ENCODE results near the gene TMEM92. TPM values are rescaled to one million over a fixed set of nuclear protein-coding genes. Genes with fewer than 3 reads are reported as not detected.

Gene TMEM92
- total and polyA plus RNA-seq, 4 donors, result 0.05 to 17.9 (median 4.0) TPM

DNA sequence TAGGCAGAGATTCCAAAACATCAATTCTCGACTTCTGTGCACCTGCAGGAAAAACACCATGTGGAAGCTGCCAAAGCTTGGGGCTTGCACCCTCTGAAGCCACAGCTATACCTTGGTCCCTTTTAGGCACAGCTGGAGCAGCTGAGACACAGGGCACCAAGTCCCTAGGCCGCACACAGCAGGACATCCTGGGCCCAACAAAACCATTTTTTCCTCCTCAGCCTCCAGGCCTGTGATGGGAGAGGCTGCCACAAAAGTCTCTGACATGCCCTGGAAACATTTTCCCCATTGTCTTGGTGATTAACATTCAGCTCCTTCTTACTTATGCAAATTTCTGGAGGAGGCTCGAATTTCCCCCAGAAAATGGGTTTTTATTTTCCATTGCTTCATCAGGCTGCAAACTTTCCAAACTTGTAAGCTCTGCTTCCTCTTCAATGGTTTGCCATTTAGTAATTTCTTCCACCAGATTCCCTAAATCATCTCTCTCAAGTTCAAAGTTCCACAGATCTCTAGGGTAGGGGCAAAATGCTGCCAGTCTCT, 48.5 kb upstream of the TMEM92 start:
- TF ChIP-seq FOXA2 (IDR thresholded peaks at IDR 0.05) (no peak), HNF4G (IDR thresholded peaks at IDR 0.05) (no peak), YY1 (IDR thresholded peaks at IDR 0.05) (no peak), EGR1 (IDR thresholded peaks at IDR 0.05; ENCODE audit: low read depth in 2 of 2) (no peak), HNF4A (conservative IDR thresholded peaks at IDR 0.05) (no peak), TAF1 (conservative IDR thresholded peaks at IDR 0.05) (no peak), GABPA (IDR thresholded peaks at IDR 0.05 in 1 of 2, conservative IDR thresholded peaks at IDR 0.05 in 1 of 2) (no peak), JUND (IDR thresholded peaks at IDR 0.05) (no peak), RAD21 (IDR thresholded peaks at IDR 0.05) (no peak)
- TF ChIP-seq, protein P1, sequence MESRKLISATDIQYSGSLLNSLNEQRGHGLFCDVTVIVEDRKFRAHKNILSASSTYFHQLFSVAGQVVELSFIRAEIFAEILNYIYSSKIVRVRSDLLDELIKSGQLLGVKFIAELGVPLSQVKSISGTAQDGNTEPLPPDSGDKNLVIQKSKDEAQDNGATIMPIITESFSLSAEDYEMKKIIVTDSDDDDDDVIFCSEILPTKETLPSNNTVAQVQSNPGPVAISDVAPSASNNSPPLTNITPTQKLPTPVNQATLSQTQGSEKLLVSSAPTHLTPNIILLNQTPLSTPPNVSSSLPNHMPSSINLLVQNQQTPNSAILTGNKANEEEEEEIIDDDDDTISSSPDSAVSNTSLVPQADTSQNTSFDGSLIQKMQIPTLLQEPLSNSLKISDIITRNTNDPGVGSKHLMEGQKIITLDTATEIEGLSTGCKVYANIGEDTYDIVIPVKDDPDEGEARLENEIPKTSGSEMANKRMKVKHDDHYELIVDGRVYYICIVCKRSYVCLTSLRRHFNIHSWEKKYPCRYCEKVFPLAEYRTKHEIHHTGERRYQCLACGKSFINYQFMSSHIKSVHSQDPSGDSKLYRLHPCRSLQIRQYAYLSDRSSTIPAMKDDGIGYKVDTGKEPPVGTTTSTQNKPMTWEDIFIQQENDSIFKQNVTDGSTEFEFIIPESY (IDR thresholded peaks at IDR 0.05), result no peak
- TF ChIP-seq, protein P2, sequence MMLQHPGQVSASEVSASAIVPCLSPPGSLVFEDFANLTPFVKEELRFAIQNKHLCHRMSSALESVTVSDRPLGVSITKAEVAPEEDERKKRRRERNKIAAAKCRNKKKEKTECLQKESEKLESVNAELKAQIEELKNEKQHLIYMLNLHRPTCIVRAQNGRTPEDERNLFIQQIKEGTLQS (IDR thresholded peaks at IDR 0.05), result no peak
- peaks cover 0 to 5% (median 1%) of the 10 kb centered on the region in 4 donors for H3K9me3 ChIP-seq (ENCODE audit: control insufficient read depth in 4 of 4, low read length in 3 of 4)
- 88% methylated on average over 3 of the region's 3 CpGs for WGBS
- no peak overlapping the region for H3K4me3 ChIP-seq (ENCODE audit: low read depth in 1 of 3, low read length in 3 of 3)
- no peaks in the 10 kb centered on the region for H3K27me3 ChIP-seq (ENCODE audit: control insufficient read depth in 4 of 4, insufficient read depth in 4 of 4, low read length in 3 of 4)
- H3K27ac ChIP-seq (ENCODE audit: low read depth in 1 of 2, low read length in 2 of 2), result no peak overlapping the region
- no peak for DNase-seq (ENCODE audit: low spot score)
- no peak overlapping the region for H3K9ac ChIP-seq (ENCODE audit: low read depth in 1 of 2, low read length in 2 of 2)
- H3K4me1 ChIP-seq (ENCODE audit: control insufficient read depth in 4 of 4, insufficient read depth in 4 of 4, low read length in 3 of 4), result peaks cover 0 to 3% (median 0%) of the 10 kb centered on the region in 4 donors
- H3K36me3 ChIP-seq (ENCODE audit: control insufficient read depth in 4 of 4, insufficient read depth in 3 of 4, low read depth in 1 of 4, low read length in 3 of 4), result no peaks in the 10 kb centered on the region

DNA sequence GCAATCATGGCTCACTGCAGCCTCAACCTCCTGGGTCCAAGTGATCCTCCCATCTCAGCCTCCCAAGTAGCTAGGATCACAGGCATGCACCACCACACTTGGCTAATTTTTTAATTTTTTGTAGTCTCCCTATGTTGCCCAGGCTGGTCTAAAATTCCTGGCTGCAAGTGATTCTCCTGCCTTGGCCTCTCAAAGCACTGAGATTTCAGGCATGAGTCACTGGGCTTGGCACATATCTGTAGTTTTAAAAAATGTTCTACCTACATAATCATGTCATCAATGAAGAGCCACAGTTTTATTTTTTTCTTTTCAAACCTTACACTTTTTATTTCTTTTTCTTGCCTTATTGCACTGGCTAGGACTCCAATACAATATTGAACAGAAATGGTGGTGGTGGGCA, 39.7 kb upstream of the TMEM92 start:
- DNase-seq (ENCODE audit: low spot score), result no peak
- no peak overlapping the region for H3K27ac ChIP-seq (ENCODE audit: low read depth in 1 of 2, low read length in 2 of 2)
- H3K4me1 ChIP-seq (ENCODE audit: control insufficient read depth in 4 of 4, insufficient read depth in 4 of 4, low read length in 3 of 4), result no peaks in the 10 kb centered on the region

More for the DNA sequence above, 39.7 kb upstream of the TMEM92 start:
- Histone ChIP-seq H3K27me3 (ENCODE audit: control insufficient read depth in 4 of 4, insufficient read depth in 4 of 4, low read length in 3 of 4) (no peaks in the 10 kb centered on the region), H3K9ac (ENCODE audit: low read depth in 1 of 2, low read length in 2 of 2) (no peak overlapping the region), H3K36me3 (ENCODE audit: control insufficient read depth in 4 of 4, insufficient read depth in 3 of 4, low read depth in 1 of 4, low read length in 3 of 4) (no peaks in the 10 kb centered on the region), H3K9me3 (ENCODE audit: control insufficient read depth in 4 of 4, low read length in 3 of 4) (peaks cover 0 to 4% (median 0%) of the 10 kb centered on the region in 4 donors), H3K4me3 (ENCODE audit: low read depth in 1 of 3, low read length in 3 of 3) (no peak overlapping the region)
- TF ChIP-seq HNF4A (conservative IDR thresholded peaks at IDR 0.05), result no peak
- no peak for TF ChIP-seq RXRA (IDR thresholded peaks at IDR 0.05)
- TF ChIP-seq, protein P3, sequence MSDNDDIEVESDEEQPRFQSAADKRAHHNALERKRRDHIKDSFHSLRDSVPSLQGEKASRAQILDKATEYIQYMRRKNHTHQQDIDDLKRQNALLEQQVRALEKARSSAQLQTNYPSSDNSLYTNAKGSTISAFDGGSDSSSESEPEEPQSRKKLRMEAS (IDR thresholded peaks at IDR 0.05), result no peak
- no peak for TF ChIP-seq NR2F2 (IDR thresholded peaks at IDR 0.05)
- TF ChIP-seq SP1 (IDR thresholded peaks at IDR 0.05), result no peak
- no peak for TF ChIP-seq FOXA1 (IDR thresholded peaks at IDR 0.05)
- no peak for TF ChIP-seq EGR1 (IDR thresholded peaks at IDR 0.05; ENCODE audit: low read depth in 2 of 2)
- TF ChIP-seq, protein P4, sequence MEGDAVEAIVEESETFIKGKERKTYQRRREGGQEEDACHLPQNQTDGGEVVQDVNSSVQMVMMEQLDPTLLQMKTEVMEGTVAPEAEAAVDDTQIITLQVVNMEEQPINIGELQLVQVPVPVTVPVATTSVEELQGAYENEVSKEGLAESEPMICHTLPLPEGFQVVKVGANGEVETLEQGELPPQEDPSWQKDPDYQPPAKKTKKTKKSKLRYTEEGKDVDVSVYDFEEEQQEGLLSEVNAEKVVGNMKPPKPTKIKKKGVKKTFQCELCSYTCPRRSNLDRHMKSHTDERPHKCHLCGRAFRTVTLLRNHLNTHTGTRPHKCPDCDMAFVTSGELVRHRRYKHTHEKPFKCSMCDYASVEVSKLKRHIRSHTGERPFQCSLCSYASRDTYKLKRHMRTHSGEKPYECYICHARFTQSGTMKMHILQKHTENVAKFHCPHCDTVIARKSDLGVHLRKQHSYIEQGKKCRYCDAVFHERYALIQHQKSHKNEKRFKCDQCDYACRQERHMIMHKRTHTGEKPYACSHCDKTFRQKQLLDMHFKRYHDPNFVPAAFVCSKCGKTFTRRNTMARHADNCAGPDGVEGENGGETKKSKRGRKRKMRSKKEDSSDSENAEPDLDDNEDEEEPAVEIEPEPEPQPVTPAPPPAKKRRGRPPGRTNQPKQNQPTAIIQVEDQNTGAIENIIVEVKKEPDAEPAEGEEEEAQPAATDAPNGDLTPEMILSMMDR (IDR thresholded peaks at IDR 0.05; ENCODE audit: low read depth, low read length, missing input control), result no peak

Measured in liver (tissue), 9 donors.